Psoas muscle (tissue), 8 donors: ENCODE measurements around the gene PIMREG. TPM values are rescaled to one million over a fixed set of nuclear protein-coding genes. Genes with fewer than 3 reads are reported as not detected.

Experiments
- ATAC-seq, 4 donors: fragments of 200-7000 bp; cut with Tn5 transposase; one replicate each; pipeline ENCODE4 v1.9.1; 2020; ENCODE audit warnings: moderate library complexity in 3 of 4, mild to moderate bottlenecking in 2 of 4
- DNase-seq, 2 donors: peaks; one replicate each; pipeline ENCODE4 v3.0.0-alpha.2; 2020
- H3K27ac ChIP-seq: fragments of 200-600 bp; one replicate; pipeline ENCODE4 v1.8.0; 2022
- H3K27me3 ChIP-seq, 3 donors: fragments of 200-600 bp in 1 of 3; one replicate each; pipeline versions ENCODE4 v1.6.1 to v1.8.0; 2013 to 2022; ENCODE audit warnings: low read length in 2 of 3, mild to moderate bottlenecking in 2 of 3, moderate library complexity in 1 of 3; ENCODE audit not compliant: insufficient read depth in 3 of 3
- H3K36me3 ChIP-seq, 2 donors: fragments of 200-600 bp in 1 of 2; one replicate each; pipeline versions ENCODE4 v1.6.1 to v1.8.0; 2013 to 2022; ENCODE audit warnings: low read depth in 1 of 2, mild to moderate bottlenecking in 1 of 2, moderate library complexity in 1 of 2; ENCODE audit not compliant: insufficient read depth in 1 of 2
- H3K4me1 ChIP-seq: fragments of 200-600 bp; one replicate; pipeline ENCODE4 v1.8.0; 2022
- H3K4me3 ChIP-seq: fragments of 200-600 bp; one replicate; pipeline ENCODE4 v1.8.0; 2022; ENCODE audit warnings: mild to moderate bottlenecking
- H3K9me3 ChIP-seq: fragments of 200-600 bp; one replicate; pipeline ENCODE4 v1.8.0; 2022
- WGBS, 3 donors: extraction: QIAGEN DNeasy Blood & Tissue Kit; methylation state at CpG; one replicate each; pipeline versions ENCODE4 v1.1.6 to v1.1.7; 2013; 5-methylcytosine and 5-hydroxymethylcytosine counted together
- intact Hi-C, 2 donors: fragments of 100-400 bp; cut with DNase I; formaldehyde crosslinking; loops; one replicate each; pipeline versions ENCODE4 v1.11.0 to v1.14.2; 2022
- polyA plus RNA-seq, 3 donors: library from polyadenylated mRNA; stranded (reverse); fragments of 200-250 nt; gene quantifications; one replicate each; pipeline ENCODE4 v1.2.3, GENCODE V29; 2013
- total RNA-seq, 4 donors: library from RNA; stranded (reverse); fragmentation: NEBNext Ultra II Directional in 2 of 4; extraction: Animal tissue kit (Norgen Biotek cat#: 25700) in 2 of 4; gene quantifications; one replicate each; pipeline versions ENCODE4 v1.2.1 to v1.2.4, GENCODE V29; 2021 to 2023
- TF ChIP-seq, protein P1 (sequence below): fragments of 200-600 bp; IDR thresholded peaks from one replicate; pipeline ENCODE4 v1.8.0; 2022; ENCODE audit warnings: antibody characterized with exemption
- donor health status: healthy with polysubstance abuse.
- donor health status: DM: no; HTN: no; CAD: no; lungs with moderate emphysema.
- donor health status: Bipolar disorder and iron deficiency.
- donor health status: healthy.
- donor health status: DM: yes; HTN: yes; CAD: no.
- donor health status: DM: no; HTN: no; CAD: no.
- donor health status: DM: no; HTN: no; CAD: no.
- donor health status: DM: yes; HTN: yes; CAD: no.

The PIMREG gene
- total and polyA plus RNA-seq, 7 donors: 0.18 to 0.38 (median 0.21) TPM; not detected in 4

DNA sequence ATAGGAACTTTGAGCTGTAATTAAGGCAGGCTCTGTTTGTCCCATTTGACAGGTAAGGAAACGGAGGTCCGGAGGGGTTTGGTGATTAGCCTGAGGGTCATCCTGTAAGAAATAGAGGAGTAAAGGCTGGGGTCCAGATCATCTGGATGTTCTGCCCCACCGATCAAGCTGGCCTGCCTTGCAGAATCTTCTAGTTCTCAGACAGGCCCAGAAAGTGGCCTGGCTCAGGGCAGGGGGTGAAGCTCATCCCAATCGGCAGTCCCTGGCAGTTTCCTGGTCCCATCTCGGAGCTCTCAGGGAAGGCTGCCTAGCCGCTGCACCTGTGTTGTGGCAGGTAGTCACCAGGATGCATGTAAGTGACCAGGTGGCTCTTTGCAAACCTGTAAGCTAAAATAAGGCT, 4.2 kb downstream of the PIMREG start:
- Histone ChIP-seq H3K9me3 (no peaks in the 10 kb centered on the region), H3K4me3 (no peak overlapping the region), H3K4me1 (no peaks in the 10 kb centered on the region), H3K27me3 (peaks cover 0 to 7% (median 3%) of the 10 kb centered on the region in 3 donors), H3K27ac (no peak overlapping the region), H3K36me3 (no peaks in the 10 kb centered on the region)
- 89 to 96% (median 93%) methylated on average over 6 of the region's 6 CpGs for WGBS, 3 donors
- TF ChIP-seq, protein P1, sequence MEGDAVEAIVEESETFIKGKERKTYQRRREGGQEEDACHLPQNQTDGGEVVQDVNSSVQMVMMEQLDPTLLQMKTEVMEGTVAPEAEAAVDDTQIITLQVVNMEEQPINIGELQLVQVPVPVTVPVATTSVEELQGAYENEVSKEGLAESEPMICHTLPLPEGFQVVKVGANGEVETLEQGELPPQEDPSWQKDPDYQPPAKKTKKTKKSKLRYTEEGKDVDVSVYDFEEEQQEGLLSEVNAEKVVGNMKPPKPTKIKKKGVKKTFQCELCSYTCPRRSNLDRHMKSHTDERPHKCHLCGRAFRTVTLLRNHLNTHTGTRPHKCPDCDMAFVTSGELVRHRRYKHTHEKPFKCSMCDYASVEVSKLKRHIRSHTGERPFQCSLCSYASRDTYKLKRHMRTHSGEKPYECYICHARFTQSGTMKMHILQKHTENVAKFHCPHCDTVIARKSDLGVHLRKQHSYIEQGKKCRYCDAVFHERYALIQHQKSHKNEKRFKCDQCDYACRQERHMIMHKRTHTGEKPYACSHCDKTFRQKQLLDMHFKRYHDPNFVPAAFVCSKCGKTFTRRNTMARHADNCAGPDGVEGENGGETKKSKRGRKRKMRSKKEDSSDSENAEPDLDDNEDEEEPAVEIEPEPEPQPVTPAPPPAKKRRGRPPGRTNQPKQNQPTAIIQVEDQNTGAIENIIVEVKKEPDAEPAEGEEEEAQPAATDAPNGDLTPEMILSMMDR: no peak
- no peak for ATAC-seq
- intact Hi-C loops: no loop called here
- no peak for DNase-seq

DNA sequence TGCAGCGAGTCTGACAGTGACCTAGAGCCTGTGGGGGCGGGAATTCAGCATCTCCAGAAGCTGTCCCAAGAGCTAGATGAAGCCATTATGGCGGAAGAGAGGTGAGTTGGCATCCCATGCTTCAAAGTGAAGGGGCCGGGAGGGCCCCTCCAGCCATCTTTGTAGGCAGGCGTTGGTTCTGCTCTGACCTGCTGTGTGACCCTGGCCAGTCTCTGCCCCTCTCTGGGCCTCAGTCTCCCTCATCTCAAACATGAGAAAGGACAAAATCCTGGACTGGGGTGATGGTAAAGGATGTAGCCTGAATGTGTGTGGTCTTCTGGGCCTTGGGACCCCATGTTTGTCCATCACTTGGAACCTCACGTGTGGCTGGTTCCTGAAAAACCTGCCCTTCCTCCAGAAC, 5.1 kb downstream of the PIMREG start:
- DNase-seq: no peak
- TF ChIP-seq, protein P1: no peak
- Histone ChIP-seq H3K4me1 (no peaks in the 10 kb centered on the region), H3K36me3 (no peaks in the 10 kb centered on the region), H3K4me3 (no peak overlapping the region), H3K9me3 (no peaks in the 10 kb centered on the region), H3K27ac (no peak overlapping the region), H3K27me3 (peaks cover 0 to 9% (median 7%) of the 10 kb centered on the region in 3 donors)
- no peak for ATAC-seq
- intact Hi-C loops: no loop called here
- 94 to 99% (median 98%) methylated on average over 6 of the region's 6 CpGs for whole genome bisulfite sequencing, 3 donors

DNA sequence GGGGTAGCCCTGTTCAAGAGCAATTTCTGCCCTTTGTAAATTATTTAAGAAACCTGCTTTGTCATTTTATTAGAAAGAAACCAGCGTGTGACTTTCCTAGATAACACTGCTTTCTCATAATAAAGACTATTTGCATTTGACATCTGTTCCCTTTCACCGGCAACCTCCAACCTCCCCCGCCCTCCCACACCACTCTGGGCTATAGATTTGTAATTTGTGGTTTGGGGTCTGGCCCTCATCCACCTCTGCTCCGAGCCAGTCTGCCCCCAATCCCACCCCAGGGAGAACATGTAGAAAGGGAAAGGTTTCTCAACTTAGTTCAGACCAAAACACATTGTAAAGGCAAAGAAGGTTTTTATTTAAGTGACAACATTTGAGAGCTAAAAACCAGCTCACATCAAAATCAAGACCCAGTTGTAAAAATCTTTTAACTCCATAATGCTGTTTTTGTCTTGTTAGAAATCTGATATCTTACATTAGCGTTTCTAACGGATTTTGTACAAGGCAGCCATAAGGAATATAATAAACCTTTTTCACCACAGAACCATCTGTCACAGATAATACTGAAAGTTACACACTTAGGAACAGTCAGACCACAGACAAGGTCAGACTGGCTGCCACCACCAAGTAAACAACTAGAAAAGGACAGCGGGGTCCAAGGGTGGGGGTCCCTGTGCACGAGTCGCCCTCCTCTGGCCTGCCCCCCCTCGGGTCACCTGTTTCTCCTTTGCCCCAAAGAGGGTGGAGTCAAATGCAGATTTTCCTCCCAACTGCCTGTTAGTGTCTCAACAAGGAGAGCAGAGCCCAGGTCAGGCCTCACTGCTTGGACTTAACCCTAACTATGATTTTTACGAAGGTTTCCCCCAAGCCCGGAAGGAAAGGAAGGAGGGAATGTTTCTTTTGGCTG, 6.9 kb downstream of the PIMREG start:
- intact Hi-C loops: no loop called here
- Histone ChIP-seq H3K36me3 (no peaks in the 10 kb centered on the region), H3K4me3 (no peak overlapping the region), H3K27ac (no peak overlapping the region), H3K4me1 (no peaks in the 10 kb centered on the region), H3K27me3 (peaks cover 0 to 25% (median 15%) of the 10 kb centered on the region in 3 donors), H3K9me3 (no peaks in the 10 kb centered on the region)
- DNase-seq: no peak
- ATAC-seq: no peak
- TF ChIP-seq, protein P1: no peak
- 32 to 52% (median 42%) methylated on average over 12 of the region's 12 CpGs for WGBS, 3 donors

DNA sequence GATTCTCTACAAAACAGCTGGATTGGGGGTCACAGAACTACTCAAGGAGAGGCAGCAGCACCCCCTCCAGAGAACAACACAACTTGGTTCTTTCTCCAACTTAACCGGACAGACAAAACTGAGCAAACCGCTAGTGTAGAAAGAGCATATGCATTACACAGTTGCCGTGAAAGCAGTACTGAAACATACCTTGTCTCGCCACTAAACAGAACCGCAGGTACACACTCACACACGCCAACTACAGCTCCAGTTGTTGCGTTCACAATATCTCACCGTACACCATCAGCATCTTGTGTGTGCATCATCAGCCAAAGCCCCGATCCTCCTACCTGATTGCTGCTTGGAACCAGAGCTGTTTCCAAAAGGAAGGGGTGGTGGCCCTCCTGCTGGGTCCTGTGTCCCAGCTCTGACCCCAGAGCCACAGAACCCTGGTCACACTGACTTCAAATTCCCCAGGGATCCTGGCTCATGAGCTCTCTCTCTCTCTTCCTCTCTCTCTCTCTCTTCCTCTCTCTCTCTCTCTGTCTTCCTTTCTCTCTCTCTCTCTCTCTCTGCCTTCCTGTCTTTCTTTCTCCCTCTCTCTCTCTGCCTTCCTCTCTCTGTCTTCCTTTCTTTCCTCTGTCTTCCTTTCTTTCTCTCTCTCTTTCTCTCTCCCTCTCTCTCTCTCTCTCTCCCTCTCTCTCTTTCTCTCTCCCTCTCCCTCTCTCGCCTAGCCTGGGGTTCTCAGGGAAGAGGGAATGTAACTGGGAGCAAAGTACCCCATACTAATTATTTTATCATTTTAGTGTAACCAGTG, 8.4 kb downstream of the PIMREG start:
- DNase-seq (no peak), ATAC-seq (no peak)
- intact Hi-C loops: no loop called here
- H3K36me3 ChIP-seq: no peaks in the 10 kb centered on the region
- no peak overlapping the region for H3K27ac ChIP-seq
- 78 to 85% (median 81%) methylated on average over 10 of the region's 10 CpGs for WGBS, 3 donors
- H3K4me3 ChIP-seq: no peak overlapping the region
- TF ChIP-seq, protein P1: no peak
- no peaks in the 10 kb centered on the region for H3K9me3 ChIP-seq
- peaks cover 0 to 31% (median 15%) of the 10 kb centered on the region in 3 donors for H3K27me3 ChIP-seq
- peaks cover 3% of the 10 kb centered on the region for H3K4me1 ChIP-seq
